K562 (cell line): Measurements from ENCODE around the gene TTC39C.

ENCODE experiments used
- MAFK ChIP-seq: IDR thresholded peaks from 2 replicates; pipeline ENCODE4 v1.6.1; 2011; ENCODE audit warnings: low read length, improper control_type of control experiment
- MXI1 ChIP-seq: IDR thresholded peaks from 2 replicates; pipeline ENCODE4 v1.6.1; 2011; ENCODE audit warnings: low read depth, mild to moderate bottlenecking, improper control_type of control experiment, low read length
- MYC ChIP-seq, 2 experiments: fragments of 250-450 bp in 1 of 2; sonication (Bioruptor Pico) in 1 of 2; IDR thresholded peaks; 2 replicates each; pipeline versions ENCODE4 v1.5.1 to v1.6.1; 2012 to 2021; ENCODE audit warnings: low read depth in 2 of 2, borderline replicate concordance in 1 of 2, improper control_type of control experiment in 1 of 2, low read length in 1 of 2, mild to moderate bottlenecking in 1 of 2, moderate library complexity in 1 of 2
- SUPT5H ChIP-seq: fragments of 450-650 bp; IDR thresholded peaks from 2 replicates; pipeline ENCODE4 v1.6.1; 2016
- ZNF232 ChIP-seq: sonication (generic); formaldehyde crosslinking; IDR thresholded peaks from 2 replicates; pipeline ENCODE4 v1.8.0; 2022; ENCODE audit warnings: mild to moderate bottlenecking, missing genetic modification reagents
- TF ChIP-seq, protein P1 (sequence below), 3 experiments: IDR thresholded peaks in 2 of 3; conservative IDR thresholded peaks in 1 of 3; 2 replicates each; pipeline ENCODE4 v1.5.1; 2011 to 2012; ENCODE audit warnings: low read length in 3 of 3, mild to moderate bottlenecking in 3 of 3, control low read depth in 2 of 3, improper control_type of control experiment in 1 of 3, inconsistent platforms in 1 of 3, low read depth in 1 of 3, mixed read lengths in 1 of 3, moderate library complexity in 1 of 3; ENCODE audit not compliant: insufficient read depth in 2 of 3
- TF ChIP-seq, protein P2 (sequence below): sonication (generic); formaldehyde crosslinking; IDR thresholded peaks from 2 replicates; pipeline ENCODE4 v1.8.0; 2022; ENCODE audit warnings: mild to moderate bottlenecking, missing genetic modification reagents
- TF ChIP-seq, protein P3 (sequence below): sonication (generic); formaldehyde crosslinking; IDR thresholded peaks from 2 replicates; pipeline ENCODE4 v1.9.0; 2022; ENCODE audit warnings: mild to moderate bottlenecking, missing genetic modification reagents

DNA sequence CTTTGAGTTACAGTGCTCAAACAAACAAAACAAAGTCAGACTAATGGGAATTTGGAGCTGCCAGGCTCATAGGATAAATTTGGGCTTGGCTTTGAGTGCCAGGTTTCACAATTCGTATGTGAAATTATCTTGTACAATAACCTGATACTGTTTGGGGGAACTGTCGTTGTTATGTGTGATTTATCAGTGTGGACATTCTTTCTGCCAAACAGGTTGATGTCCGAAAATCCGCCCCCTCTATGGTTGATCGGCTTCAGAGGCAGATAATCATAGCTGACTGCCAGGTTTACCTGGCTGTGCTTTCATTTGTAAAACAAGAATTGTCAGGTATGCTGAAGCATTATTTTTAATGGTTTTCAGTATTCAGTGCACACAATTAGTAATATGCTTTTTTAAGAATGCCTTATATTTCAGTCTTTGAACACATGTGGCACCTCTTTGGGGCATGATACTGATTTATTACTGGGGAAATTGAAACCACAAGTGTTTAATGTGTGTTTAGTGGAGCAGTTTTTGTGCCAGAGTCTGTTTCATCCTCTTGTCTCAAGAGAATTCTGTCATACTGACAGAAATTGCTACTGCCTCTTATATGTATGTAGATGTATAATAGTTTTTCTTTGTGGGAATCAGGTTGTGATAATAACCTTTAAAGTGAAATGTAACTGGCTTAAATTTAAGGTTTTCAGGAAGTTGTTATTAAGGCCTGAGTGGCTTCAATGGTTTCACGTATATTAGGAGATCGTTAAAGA is 54.6 kb downstream of the TTC39C start:
- TF ChIP-seq MAFK (no peak), SUPT5H (no peak), MXI1 (no peak), MYC (IDR thresholded peaks at IDR 0.05; ENCODE audit: low read depth, low read length) (no peak), MYC (CRISPR knock-in tag; IDR thresholded peaks at IDR 0.05; ENCODE audit: borderline replicate concordance, low read depth) (no peak), ZNF232 (no peak)
- TF ChIP-seq, protein P1, sequence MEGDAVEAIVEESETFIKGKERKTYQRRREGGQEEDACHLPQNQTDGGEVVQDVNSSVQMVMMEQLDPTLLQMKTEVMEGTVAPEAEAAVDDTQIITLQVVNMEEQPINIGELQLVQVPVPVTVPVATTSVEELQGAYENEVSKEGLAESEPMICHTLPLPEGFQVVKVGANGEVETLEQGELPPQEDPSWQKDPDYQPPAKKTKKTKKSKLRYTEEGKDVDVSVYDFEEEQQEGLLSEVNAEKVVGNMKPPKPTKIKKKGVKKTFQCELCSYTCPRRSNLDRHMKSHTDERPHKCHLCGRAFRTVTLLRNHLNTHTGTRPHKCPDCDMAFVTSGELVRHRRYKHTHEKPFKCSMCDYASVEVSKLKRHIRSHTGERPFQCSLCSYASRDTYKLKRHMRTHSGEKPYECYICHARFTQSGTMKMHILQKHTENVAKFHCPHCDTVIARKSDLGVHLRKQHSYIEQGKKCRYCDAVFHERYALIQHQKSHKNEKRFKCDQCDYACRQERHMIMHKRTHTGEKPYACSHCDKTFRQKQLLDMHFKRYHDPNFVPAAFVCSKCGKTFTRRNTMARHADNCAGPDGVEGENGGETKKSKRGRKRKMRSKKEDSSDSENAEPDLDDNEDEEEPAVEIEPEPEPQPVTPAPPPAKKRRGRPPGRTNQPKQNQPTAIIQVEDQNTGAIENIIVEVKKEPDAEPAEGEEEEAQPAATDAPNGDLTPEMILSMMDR (IDR thresholded peaks at IDR 0.05 in 2 of 3, conservative IDR thresholded peaks at IDR 0.05 in 1 of 3; ENCODE audit: insufficient read depth in 2 of 3, low read depth in 1 of 3, low read length in 3 of 3): no peak
- TF ChIP-seq, protein P2, sequence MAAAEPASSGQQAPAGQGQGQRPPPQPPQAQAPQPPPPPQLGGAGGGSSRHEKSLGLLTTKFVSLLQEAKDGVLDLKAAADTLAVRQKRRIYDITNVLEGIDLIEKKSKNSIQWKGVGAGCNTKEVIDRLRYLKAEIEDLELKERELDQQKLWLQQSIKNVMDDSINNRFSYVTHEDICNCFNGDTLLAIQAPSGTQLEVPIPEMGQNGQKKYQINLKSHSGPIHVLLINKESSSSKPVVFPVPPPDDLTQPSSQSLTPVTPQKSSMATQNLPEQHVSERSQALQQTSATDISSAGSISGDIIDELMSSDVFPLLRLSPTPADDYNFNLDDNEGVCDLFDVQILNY (CRISPR knock-in tag): no peak
- TF ChIP-seq, protein P3, sequence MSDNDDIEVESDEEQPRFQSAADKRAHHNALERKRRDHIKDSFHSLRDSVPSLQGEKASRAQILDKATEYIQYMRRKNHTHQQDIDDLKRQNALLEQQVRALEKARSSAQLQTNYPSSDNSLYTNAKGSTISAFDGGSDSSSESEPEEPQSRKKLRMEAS (CRISPR knock-in tag): no peak
